ENCODE results near the gene CCS.
"Not testable (repeated sequence)": the region's sequence is repeated elsewhere in the genome, so short reads cannot be mapped to it uniquely, and the experiment has no call there.

CCS gene

GRCh38 chr11:66561178-66561974 is 31.6 kb upstream of the CCS start:
- DNase-seq (ENCODE audit: low read depth): no peak

- DNase-seq (ENCODE audit: low read depth): no peak
Observed at GRCh38 chr11:66561975-66562248, 31.1 kb upstream of the CCS start.

- DNase-seq (ENCODE audit: low read depth): no peak
Observed at GRCh38 chr11:66562275-66562674, 30.7 kb upstream of the CCS start.

- DNase-seq (ENCODE audit: low read depth): no peak
Observed at GRCh38 chr11:66562907-66563583, 29.9 kb upstream of the CCS start.

- DNase-seq (ENCODE audit: low read depth): no peak
Observed at GRCh38 chr11:66563832-66564231, 29.2 kb upstream of the CCS start.

GRCh38 chr11:66564538-66564937 is 28.4 kb upstream of the CCS start:
- no peak for DNase-seq (ENCODE audit: low read depth)

- no peak for DNase-seq (ENCODE audit: low read depth)
Observed at GRCh38 chr11:66564984-66565383, 28.0 kb upstream of the CCS start.

- no peak for DNase-seq (ENCODE audit: low read depth)
Observed at GRCh38 chr11:66566221-66566620, 26.8 kb upstream of the CCS start.

GRCh38 chr11:66567787-66568123 is 25.2 kb upstream of the CCS start:
- no peak for DNase-seq (ENCODE audit: low read depth)

- peak; percentile 53 for DNase-seq (ENCODE audit: low read depth)
Observed at GRCh38 chr11:66568124-66568916, 24.7 kb upstream of the CCS start, which contains the start of gene CTSF. Gene CTSF (minus strand): TSS chr11:66568606. CDS start chr11:66568486, 120 bp downstream.

GRCh38 chr11:66569076-66569475 is 23.9 kb upstream of the CCS start:
- no peak for DNase-seq (ENCODE audit: low read depth)

GRCh38 chr11:66570079-66570849 is 22.7 kb upstream of the CCS start:
- no peak for DNase-seq (ENCODE audit: low read depth)

GRCh38 chr11:66570850-66571180 is 22.2 kb upstream of the CCS start:
- no peak for DNase-seq (ENCODE audit: low read depth)

- DNase-seq (ENCODE audit: low read depth): peak; percentile 75
Observed at GRCh38 chr11:66579017-66579606, 13.9 kb upstream of the CCS start.

- DNase-seq (ENCODE audit: low read depth): no peak
Observed at GRCh38 chr11:66580803-66581202, 12.2 kb upstream of the CCS start.

- DNase-seq (ENCODE audit: low read depth): no peak
Observed at GRCh38 chr11:66581261-66581660, 11.7 kb upstream of the CCS start.

- DNase-seq (ENCODE audit: low read depth): not testable (repeated sequence)
Observed at GRCh38 chr11:66582565-66583147, 10.3 kb upstream of the CCS start.

GRCh38 chr11:66585447-66585846 is 7.5 kb upstream of the CCS start:
- DNase-seq (ENCODE audit: low read depth): not testable (repeated sequence)

- no peak for DNase-seq (ENCODE audit: low read depth)
Observed at GRCh38 chr11:66586136-66586535, 6.8 kb upstream of the CCS start.

- not testable (repeated sequence) for DNase-seq (ENCODE audit: low read depth)
Observed at GRCh38 chr11:66589315-66589714, 3.7 kb upstream of the CCS start.

GRCh38 chr11:66589996-66590675 is 2.8 kb upstream of the CCS start:
- no peak for DNase-seq (ENCODE audit: low read depth)
